Activated CD4-positive, CD25-positive, alpha-beta regulatory T cell treated with anti-CD3 and anti-CD28 coated beads, Interleukin-2, amount 50 U/mL, for 72 hours (primary cell): ENCODE data around the gene MAP1LC3B2.
"Not testable (repeated sequence)": the region's sequence is repeated elsewhere in the genome, so short reads cannot be mapped to it uniquely, and the experiment has no call there.

ENCODE experiments used
- DNase-seq: peaks from one replicate; pipeline ENCODE4 v3.0.0; 2021

MAP1LC3B2 gene

DNA sequence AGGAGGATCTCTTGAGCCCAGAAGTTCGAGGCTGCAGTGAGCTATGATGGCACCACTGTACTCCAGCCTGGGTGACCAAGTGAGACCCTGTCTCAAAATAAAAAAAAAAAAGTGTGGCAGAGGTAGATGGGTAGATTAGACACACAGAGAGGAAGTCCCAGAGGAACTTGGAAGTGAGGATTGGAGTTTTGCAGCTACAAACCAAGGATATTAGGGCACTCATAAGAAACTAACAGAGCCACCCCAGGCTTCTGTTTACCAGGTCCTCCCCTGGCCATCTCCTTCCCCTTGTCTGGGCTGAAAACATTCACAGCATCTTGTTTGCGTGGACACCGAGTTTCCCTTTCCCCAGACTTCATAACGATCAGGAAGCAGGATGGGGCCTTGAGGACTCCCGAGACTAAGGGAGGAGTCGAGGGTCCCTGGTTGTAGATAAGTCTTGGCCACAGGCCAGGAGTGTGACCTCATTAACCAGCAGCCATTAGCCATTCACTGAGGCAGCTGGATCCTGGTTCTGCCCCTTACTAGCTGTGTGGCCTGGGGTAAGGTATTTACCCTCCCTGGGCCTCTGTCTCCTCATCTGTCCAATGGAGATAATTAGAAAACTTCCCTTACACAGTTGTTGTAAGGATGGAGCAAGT lies 2.1 kb downstream of the MAP1LC3B2 start:
- no peak for DNase-seq

DNA sequence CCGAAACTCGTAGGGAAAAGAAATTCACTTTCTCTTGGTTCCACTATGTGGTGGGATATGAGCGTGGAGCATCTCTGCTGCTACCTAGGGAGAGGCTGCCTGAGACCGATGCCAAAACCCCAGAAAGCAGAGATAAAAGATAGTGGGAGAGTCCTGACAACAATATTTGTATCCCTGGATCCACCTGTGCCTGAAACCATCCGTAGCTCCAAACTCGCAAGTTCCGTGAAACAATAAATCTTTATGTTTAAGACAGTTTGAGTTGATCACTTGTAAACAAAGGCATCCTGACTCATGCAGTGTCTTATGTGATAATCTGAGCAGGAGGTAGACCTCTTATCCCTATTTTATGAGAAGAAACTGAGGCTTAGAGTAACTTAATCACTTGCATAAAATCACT lies 2.9 kb downstream of the MAP1LC3B2 start:
- no peak for DNase-seq

GRCh38 chr12:116563262-116563661 lies 4.1 kb downstream of the MAP1LC3B2 start:
- DNase-seq, result no peak

- no peak for DNase-seq
Measured at GRCh38 chr12:116564080-116564479, 4.9 kb downstream of the MAP1LC3B2 start.

- not testable (repeated sequence) for DNase-seq
Measured at GRCh38 chr12:116565221-116565620, 6.0 kb downstream of the MAP1LC3B2 start.

DNA sequence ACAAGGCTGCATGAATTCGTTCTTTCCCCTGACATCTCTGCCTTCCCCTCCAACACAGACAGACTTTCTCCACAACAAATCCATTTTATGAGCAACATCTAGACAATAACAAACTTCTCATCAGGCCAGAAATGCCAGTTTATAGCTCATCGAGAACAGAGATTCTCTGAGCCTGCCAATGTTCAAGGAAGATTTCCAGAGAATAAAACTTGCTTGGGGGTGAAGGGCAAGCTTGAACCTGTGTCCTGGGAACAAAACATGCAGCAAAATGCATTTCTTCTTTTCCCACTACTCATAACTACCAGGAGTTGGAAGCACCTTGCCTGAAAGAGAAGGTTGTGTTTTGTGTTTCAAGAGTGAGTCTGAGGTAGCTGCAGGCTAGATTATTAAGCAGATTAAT lies 6.8 kb downstream of the MAP1LC3B2 start:
- no peak for DNase-seq

GRCh38 chr12:116568203-116568602 lies 9.0 kb downstream of the MAP1LC3B2 start:
- no peak for DNase-seq

DNA sequence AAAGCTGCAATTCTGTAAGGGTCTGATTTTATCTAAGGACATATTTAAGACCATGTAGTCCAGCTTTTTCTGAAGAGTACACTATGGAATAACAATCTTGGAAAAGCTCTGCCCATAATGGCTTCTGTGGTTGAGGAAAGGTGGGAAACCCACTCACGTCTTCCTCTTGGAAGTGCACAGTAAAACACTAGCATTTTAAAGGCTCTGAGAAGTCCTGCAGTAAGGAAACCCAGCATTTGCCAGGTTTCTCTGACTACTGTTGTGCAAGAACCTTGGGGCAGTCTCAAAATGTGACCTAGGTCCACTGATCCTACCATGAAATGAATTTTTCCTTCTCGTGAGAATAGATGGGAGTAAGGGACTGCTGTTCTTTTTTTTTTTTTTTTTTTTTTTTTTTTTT lies 11.9 kb downstream of the MAP1LC3B2 start:
- no peak for DNase-seq

DNA sequence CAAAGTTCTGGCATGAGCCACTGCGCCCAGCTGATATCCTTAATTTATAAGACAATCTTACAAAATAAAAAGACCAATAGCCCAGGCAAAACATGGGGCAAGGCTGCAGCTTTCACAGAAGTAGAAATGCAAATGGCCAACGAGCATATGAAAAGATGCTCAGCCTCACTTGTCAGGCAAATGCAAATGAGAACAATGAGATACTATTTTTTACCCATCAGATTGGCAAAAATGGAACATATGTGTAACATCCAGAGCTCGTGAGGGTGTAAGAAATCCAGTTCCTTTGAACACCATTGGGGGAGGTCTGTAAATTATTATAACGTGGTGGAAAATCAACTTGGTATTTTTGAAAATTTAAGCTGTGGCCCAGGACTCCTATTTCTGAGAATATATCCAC lies 14.6 kb downstream of the MAP1LC3B2 start:
- DNase-seq, result no peak

- not testable (repeated sequence) for DNase-seq
Measured at GRCh38 chr12:116575754-116576153, 16.6 kb downstream of the MAP1LC3B2 start.

- DNase-seq, result no peak
Measured at GRCh38 chr12:116577154-116577561, 18.0 kb downstream of the MAP1LC3B2 start.

DNA sequence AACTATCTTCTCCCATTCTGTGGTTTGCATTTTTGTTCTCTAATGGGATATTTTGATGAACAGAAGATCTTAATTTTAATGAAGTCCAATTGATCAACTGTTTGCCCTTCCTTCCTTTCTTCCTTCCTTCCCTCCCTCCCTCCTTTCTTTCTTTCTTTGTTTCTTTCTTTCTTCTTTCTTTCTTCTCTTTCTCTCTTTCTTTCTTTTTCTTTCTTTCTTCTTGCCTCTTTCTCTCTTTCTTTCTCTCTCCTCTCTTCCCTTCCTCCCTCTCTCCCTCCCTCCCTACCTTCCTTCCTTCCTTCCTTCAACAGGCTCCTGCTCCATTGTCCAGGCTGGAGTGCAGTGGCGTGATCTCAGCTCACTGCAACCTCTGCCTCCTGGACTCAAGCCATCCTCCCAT lies 18.9 kb downstream of the MAP1LC3B2 start:
- no peak for DNase-seq

DNA sequence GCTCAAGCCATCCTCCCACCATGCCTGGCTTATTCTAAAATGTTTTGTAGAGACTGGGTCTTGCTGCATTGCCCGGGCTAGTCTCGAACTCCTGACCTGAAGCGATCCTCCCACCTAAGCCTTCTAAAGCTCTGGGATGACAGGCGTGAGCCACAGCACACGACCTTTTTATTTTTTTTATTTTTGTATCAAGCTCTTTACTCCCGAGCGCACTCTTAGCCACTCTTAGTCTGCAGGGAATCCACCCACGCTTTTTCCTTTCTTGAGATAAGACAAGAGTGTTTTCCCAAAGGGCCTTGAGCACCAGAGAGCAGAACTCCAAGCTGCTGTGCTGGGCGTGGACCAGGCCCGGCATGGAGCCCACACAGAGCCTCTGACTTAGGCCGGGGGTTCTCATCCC lies 23.4 kb downstream of the MAP1LC3B2 start:
- no peak for DNase-seq

GRCh38 chr12:116583129-116583694 lies 24.0 kb downstream of the MAP1LC3B2 start:
- no peak for DNase-seq

DNA sequence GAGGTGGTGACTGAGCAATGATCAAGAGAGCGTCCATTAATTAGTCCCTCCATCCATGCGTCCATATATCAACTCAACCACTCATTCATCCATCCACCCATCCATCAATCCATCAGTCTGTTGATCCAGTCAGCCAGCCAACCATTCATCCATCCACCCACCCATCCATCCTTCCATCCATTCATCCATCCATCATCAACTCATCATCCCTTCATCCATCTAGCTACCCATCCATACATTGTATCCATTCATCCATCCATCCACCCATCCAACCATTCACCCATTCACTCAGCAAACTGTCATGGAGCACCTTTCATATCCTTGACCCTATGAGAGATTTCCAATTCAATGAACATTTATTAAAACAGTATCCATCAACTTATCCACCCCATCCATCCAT lies 28.1 kb downstream of the MAP1LC3B2 start:
- no peak for DNase-seq

DNA sequence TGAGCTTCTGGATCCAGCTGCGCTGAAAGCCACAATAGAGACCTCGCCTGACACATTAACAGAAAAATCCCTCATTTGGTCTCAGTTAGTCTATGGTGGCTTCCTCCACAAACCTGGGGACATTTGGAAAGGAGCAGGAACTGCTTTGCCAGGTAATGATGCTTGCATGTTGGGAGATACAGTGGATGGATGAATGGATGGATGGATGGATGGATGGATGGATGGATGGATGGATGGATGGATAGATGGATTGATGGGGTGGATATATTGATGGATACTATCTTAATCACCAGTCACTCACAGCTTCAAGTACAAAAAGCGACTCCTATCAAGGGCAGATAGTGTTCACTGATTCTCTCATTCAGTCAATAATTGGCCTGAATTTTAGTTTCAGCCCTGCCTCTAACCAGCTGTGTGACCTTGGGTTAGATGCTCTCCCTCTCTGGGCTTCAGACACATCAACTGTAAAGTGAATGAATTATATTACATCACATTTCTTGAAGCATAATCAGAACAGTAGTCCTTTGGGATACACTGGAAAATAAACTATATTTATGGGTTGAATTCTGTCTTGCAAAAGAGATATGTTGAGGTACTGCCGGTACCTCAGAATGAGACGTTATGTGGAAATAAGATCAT lies 29.3 kb downstream of the MAP1LC3B2 start:
- no peak for DNase-seq

DNA sequence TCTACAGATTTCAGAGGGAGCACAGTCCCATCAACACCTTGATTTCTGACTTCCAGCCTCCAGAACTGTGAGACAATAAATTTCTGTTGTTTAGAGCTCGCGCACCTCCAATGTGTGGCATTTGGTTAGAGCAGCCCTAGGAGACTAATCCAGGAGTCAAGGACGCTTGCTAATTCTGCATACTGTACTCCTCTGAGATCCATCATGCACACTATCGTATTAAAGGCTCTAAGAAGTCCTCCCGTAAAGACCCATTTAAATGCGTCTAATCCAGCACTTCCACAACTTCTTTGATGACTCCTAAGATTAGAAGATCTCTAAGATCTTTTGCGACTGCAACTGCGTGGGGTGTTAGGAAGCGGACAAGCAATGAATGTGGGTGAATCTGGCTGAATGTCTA lies 30.4 kb downstream of the MAP1LC3B2 start:
- no peak for DNase-seq

DNA sequence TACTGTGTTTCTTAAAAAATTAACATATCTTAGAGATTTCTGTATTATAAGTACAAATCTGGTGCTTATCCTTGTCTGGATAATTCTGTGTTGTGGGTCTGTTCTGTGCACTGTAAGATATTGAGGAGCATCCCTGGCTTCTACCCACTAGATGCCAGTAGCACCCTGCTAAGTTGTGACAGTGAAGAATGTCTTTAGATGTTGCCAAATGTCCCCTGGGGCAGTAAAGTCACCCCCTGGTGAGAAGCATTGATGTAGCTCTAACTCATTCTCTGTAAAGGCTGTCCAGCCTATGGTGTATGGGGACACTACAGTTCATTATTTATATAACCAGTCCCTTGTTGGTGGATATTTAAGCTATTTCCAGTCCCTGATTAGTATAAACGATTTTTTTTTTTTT lies 31.4 kb downstream of the MAP1LC3B2 start:
- DNase-seq, result no peak

GRCh38 chr12:116591855-116592637 lies 32.9 kb downstream of the MAP1LC3B2 start:
- DNase-seq, result no peak

GRCh38 chr12:116592731-116593130 lies 33.5 kb downstream of the MAP1LC3B2 start:
- no peak for DNase-seq

DNA sequence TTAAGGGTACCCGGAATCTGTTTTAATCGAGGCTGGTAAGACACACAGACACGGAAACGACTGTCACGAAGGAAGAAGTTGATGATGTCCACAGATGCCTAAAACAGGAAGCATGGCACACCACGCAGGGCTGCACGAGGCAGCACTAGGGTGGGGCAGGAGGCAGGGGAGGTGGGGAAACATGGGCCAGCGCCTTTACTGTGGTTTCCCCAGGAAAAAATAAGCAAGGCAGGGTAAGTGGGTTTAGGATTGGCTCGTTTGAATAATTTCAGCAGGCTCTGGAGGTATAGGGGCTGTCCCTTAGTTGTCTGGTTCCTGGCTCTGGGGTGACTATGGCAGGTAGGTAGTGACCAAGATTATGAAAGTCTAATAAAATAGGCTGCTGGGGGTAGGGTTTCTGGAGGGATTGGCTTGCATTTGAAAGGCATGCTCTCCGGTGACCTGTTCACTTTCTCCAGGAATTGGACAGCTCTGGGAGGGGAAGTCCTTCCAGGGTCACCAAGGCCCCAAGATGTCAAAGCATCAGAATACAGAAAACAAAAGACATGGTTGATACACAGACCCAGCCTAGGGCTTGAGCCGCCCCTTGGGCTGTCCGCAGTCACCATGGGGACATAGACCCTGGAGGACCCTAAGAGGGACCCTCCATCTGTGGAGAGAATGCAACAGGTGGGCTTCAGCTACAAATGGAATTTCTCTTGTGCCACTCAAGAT lies 35.3 kb downstream of the MAP1LC3B2 start:
- peak; percentile 33 for DNase-seq

DNA sequence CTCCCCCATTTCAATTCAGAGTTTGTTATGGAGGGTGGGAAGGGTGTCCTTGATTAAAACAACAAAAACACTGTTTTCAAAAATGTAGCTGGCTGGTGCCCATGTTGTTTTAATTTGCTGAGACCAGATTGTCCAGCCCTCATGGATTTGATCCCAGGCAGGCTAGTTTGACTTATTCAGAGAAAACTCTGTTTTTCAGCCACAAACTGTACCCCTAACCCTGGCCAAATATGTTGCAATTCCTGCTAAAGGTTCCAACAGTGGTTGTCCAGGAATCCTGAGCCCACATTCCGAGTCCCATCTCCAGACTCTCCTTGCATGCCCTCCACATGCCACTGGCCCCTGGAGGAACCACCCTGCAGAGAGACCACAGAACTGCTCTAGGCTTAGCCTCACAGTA lies 36.0 kb downstream of the MAP1LC3B2 start:
- DNase-seq, result no peak

GRCh38 chr12:116595672-116596071 lies 36.5 kb downstream of the MAP1LC3B2 start:
- DNase-seq, result no peak
